Stimulated activated CD4-positive, alpha-beta T cell treated with anti-CD3 and anti-CD28 coated beads, Interleukin-1b, Interleukin-23, amount 100 ng/mL, for 48 hours (primary cell): Measurements from ENCODE around the gene KCNJ15.
A peak's percentile ranks its signal among the peaks of the same experiment; 100 is the strongest.

Source experiments
- DNase-seq: peaks from one replicate; pipeline ENCODE4 v3.0.0-alpha.2; 2020

The KCNJ15 gene

DNA sequence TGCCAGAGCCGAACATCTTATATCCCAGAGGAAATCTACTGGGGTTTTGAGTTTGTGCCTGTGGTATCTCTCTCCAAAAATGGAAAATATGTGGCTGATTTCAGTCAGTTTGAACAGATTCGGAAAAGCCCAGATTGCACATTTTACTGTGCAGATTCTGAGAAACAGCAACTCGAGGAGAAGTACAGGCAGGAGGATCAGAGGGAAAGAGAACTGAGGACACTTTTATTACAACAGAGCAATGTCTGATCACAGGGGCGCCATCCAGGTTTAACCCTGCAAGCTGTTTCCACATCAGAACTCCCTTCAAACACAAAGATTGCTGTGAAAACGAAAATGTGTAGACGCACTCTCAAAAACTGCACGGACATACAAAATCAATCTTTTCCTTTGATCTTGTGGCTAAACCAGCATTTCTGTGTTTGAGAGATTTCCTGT, 43.4 kb downstream of the KCNJ15 start:
- DNase-seq: no peak

DNA sequence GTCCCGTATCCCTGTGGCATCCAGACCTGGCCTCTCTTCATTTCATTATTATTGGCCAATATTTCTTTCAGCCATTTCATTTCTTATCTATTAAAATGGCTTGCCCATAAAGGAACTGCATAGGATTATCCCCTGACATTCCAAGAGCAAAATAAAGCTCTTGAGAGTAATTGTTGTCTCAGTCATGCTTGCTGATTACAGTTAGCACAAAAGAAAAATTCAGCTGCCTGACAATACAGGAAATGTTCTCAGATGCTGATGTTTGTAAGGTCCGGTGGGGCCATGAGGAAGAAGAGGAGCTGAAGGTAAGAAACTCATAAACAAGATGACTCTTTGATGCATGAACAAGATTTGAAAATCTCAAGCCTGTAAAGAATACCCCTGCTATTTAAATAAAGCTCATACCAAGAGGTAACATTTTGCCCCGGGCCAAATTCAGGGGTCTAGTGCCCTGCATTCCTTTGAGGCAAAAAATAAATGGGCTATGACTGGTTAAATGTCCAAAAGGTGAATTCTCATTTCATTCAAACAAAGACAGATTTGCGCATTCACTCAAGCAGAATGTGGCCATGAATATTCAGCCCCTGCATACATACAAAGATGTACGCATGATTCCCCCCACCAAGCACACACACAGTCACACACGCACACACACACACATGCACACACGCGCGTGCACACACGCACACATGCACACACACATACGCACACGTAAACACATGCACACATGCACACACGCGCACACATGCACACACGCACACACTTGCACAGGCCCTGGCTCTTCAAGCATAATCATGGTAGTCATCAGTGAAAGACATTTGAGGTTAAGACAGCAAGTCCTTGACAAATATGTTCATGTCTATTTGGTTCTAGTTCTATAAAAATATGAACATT, 44.8 kb downstream of the KCNJ15 start:
- no peak for DNase-seq

DNA sequence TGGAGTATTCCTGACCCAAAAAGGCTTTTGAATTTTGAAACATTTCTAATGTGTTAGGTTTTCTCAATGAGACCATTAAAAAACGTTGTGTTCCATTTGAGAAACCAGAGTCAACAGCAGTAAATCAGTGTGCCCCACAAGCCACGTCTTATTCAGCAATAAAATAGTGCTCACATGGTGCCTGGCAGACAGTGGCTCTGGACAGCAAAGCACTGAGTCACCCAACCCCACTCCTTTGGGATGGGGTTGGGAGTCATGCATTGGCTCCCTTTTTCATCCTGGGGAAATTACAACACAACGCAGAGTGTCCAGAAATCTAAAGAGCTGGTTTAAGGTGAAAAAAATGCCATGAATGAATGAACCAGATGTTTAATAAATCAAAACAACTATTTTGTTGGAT, 46.5 kb downstream of the KCNJ15 start:
- DNase-seq: no peak

DNA sequence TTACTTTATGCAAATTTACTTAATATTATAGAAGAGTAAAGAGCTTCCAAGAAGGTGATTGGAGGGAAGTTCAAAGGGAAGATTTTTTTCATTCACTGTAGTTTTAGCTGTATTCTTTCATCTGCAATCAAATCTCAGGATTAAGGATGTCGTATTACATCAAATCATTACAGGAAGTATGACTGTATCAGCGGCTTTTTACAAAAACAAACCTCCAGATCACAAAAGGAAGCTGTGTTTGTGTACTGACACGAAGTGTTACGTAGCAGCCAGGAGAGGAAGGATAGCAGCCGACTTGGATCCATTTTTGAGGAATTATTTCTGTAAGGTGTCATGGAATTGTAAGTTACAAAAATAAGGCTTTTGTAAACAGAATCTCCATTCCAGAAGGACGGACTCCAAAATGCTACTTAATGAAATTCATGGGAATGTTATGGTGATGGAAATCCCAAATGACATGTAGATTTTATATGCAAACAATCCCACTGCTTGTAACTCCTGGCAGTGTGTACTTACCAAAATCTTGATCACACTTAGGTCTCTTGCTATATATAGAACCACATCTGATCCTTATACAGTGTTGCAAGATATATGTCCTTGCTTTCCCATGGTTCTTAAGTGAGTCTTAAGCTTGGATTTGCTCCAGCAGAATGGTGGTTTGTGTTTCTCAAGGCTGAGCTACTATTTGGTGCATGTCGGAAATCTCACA, 49.8 kb downstream of the KCNJ15 start:
- DNase-seq: no peak

DNA sequence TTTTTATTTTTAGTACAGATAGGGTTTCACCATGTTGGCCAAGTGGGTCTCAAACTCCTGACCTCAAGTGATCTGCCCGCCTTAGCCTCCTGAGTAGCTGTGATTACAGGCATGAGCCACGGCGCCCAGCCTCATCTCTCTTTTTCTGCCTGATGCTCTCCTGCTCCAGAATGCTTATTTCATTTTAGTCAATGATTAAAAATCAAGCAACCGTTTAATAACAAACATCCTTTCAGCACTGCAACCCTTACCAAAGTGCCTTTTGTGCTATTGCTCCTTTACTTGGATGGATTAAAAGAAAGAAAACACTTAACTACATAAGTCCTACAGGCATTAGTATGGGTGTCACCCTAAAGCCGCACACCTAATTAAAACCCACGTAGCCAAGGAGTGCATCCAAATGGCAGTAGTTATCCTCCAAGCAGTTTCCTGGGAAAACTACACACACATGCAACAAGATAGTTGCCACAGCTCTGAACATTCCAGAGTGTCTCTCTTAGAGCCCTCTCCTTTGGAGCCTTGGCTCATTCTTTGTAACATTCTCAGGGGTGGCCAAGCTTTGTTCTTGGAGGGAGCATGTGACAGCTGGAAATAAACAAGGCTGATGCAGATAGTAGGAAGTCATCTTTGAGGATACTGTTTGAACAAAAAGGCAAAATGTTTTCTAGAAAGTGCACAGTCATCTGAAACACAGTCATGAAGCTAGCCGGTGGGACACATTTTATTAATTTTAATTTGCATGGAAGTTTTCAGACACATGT, 51.2 kb downstream of the KCNJ15 start:
- no peak for DNase-seq

DNA sequence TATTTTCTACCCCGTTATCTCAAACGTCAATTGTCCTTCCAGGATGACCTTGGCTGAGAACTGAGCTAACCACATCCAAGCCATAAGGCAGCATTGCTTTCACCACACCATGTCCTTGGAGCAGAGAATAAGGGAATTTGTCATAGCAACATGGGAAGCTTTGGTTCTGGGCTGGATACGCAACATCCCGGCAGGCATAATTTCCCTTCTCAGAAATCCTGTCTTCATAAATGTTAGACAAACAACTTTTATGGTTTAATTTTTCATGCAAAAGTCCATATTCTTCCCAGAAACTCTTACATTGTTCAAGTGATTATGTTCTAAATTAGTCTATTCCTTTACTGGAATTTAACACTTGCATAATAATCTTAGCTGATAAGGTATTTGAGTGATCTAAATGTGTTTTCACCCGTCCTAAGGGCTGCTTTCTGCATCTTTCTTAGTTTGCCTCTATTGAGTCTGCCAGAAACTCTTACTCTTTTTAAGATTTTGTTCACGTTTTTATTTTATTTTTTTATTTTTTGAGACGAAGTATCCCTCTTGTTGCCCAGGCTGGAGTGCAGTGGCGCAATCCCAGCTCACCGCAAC, 51.8 kb downstream of the KCNJ15 start:
- DNase-seq: no peak

DNA sequence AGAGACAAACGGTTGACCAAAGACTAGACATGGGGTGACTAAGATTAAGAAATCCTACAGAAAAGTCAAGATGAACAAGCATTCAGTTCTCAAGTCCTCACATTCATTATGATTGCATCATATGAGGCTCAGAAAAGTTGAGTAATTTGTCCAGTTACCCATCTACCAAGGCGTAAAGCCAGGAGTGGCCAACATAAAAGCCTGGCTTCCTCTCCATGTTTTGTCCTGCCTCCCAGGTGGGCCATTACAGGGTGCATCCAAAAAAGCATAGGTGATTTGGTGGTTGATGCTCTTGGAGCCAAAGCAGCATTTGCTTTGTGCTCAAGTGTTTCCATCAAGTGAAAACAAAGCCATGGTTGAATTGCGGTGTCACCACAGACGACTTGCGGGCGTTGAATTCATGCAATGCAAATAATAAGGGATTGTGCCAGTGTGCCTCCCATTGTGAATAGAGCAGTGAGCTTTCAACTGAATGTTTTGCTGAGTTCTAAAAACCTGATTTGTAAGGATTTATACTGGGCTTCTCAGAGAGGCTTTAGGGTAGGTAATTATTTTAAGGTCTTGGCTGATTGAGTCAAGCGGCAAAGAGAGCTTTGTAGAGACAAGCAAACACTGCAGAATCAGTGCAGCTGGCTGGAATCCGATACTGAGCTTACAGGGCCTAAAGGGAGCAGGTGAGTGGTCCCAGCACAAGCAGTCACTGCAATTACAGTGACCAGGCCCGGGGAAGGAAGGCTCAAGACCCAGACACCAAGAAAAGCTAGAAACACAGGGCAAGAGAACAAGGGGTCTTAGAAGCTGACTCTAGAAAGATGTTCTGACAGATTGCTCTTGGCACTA, 54.1 kb downstream of the KCNJ15 start:
- no peak for DNase-seq

DNA sequence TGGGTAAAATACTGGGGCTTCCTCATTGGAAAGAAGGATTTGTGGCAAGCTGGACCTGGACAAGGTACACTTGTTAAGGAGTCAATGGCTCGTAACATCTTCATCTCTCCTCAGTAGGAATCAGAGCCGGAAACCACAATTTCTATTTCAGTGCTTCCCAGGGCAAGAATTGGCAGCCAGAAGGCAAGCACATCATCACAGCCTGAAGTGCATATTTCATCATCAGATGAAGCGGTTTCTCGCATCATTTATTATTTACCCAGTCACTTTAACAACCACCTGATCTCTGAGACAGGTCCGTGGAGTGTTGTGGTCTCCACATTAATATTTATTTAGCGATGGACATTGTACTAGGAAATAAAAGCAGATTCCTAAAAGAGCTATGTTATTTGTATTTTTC, 55.0 kb downstream of the KCNJ15 start:
- DNase-seq: no peak

DNA sequence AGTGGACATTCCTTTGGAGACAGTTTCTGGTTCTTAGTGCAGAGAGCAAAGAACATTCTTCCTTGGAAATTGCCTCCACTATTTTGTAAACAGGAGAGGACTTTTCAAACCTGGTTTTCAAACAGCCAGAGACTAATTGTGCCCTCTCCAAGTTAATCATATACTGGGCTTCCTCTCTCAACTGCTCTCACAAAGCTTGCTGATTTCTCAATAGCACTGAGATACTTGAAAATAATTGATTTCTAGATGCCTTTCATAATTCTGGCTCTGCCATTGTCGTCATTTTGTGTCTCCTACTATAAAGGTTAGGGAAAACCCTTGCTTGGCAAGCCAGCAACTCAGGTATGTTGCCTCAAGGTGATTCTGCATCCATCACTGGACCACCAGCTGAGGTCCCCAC, 56.0 kb downstream of the KCNJ15 start:
- no peak for DNase-seq

DNA sequence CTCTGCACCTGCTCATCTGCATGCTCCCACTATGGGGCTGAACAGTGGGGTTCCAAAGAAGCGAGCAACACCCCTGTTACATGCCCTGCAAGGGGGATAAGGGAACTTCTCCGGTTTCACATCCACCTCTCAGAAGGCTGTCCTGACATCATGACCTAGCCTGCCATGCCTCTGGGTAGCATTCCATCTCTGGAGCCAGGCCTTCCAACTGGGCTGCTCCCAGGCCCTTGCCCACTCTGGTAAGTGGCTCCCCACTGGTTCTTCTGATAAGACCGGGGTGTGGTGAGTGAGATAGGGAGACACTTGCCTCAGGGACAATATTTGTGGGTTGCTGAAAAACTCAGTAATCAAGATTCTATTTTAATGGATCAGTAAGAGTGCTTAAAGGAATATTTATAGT, 57.8 kb downstream of the KCNJ15 start:
- DNase-seq: no peak

DNA sequence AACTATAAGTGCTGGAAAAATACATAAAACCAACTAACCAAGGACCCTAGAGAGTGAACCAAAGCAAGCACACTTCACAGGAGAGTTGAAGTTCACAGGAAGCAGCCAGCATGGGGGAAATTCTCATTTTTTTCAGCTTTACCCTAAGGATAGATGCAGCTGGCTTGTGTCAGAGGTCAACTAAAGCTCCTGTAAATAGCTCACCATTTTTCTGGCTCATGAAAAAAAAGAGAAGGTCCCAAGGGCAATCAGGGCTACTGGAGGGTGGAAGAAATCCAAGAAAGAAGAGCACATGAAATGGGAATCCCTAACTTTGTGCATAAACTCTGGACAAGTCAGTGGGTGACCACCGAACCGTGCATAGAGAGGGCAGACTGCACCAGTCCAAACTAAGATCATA, 58.3 kb downstream of the KCNJ15 start:
- no peak for DNase-seq

DNA sequence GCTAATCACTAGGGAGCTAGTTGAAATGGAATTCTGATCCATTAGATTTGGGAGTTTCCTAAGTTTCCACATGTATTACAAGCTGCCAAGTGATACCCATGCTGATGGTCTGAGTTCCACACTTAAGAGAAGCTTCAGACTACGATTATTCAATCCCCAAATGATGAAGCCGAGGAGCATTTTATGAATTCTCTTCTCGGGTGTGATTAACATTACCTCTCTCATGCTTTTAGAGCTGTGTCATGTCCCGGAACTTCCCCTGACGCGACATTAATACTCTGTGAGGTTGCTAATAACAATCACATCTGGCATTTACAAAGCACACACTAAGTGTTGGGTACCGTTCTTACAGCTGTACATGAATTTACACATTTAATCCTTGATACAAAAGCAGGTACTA, 63.0 kb downstream of the KCNJ15 start:
- DNase-seq: no peak

DNA sequence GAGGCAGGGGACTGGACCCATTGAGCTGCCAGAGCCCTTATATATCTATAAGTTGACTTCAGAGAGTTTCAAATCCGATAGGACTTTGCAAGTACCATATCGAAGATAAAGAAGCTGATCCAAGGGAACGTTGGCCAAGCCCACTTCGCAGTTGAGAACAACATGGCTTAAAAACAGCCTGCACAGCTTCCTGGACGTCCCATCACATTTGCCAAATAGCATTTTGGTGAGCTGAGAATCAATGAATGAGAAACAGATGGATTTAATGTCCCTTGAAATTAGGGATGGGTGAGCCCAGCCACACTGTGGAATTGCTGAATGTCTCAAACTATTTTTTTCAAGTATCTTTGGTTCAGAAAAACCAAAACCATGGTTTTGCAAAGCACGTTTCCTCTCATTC, 64.8 kb downstream of the KCNJ15 start:
- DNase-seq: no peak

DNA sequence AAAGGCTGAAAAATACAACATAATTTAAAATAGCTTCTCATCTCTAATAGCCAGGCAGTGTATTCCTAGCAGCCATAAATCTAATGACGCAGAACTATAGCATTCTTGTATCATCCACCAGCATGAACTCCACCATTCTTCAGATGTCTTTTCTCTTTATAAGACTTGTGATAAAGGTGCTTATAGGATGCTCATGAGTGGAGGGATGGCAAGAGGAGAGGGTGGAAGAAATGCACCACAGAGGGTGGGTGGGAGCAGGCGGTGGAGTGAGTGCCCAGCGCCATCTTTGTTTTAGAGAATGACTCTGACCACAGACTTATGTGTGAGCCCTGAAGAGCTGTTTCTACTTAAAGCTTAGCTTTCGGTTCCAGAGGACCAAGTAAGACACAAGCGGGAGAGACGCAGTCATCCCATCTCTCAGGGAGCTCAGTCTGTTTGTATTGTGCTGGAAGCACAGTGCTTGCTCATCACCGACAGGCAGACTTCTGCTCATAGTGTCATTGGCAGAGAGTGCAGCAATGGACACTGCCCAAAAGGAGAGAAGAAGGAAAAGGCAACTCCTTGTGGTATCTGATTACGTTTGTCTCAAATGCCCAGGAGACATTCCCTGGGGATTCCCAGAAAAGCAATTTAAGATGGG, 65.6 kb downstream of the KCNJ15 start:
- no peak for DNase-seq

DNA sequence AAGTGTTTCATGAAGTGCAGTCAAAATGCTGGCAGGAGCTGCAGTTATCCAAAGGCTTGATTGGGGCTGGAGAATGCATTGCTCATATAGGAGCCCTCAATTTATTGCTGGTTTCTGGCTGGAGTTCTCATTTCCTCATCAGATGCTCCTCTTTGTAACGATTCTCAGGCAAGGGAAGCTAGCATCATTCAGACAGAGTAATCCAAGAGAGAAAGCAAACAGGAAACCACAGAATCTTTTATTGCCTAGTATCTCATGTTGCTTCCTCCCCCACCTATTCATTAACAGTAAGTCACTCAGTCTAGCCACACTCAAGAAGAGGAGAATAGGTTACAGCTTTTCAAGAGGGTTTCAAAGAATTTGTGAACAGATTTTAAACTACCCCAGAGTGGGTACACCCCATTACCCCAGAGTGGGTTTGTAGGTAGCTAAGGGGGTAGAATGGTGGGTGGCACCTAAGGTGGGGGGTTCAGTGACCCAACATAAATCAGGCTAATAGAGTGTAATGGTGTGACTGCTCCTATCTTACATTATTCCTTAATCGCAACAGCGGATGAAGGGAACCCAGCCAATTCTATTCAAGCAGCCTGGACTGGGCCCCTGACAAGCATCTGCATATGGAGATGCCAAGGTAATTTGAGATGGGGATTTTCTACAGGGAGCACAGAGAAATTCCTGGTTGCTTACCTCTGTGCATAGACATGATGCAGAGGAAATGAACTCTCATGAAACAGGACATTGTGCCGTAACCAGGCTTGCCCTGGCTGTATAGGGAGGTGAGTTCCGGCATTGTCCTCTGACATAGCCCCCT, 67.1 kb downstream of the KCNJ15 start:
- DNase-seq: no peak

DNA sequence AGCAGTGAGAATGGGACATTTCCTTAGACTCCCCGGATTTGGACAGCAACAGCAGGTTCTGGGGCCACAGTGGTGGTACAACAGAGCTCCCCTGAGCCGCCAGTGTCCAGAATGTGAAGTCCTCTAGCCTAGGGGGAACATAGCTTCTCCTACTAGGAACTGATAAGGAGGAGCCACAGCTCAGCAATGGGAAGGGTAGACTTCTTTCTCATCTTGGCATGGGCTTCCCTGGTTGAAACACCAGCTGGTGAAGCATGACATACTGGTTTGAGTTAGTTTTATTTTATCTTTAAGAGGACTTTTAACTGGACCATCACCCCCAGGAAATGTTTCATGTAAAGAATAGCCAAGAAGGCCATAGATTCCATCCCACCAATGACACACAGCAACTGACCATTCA, 68.4 kb downstream of the KCNJ15 start:
- no peak for DNase-seq

DNA sequence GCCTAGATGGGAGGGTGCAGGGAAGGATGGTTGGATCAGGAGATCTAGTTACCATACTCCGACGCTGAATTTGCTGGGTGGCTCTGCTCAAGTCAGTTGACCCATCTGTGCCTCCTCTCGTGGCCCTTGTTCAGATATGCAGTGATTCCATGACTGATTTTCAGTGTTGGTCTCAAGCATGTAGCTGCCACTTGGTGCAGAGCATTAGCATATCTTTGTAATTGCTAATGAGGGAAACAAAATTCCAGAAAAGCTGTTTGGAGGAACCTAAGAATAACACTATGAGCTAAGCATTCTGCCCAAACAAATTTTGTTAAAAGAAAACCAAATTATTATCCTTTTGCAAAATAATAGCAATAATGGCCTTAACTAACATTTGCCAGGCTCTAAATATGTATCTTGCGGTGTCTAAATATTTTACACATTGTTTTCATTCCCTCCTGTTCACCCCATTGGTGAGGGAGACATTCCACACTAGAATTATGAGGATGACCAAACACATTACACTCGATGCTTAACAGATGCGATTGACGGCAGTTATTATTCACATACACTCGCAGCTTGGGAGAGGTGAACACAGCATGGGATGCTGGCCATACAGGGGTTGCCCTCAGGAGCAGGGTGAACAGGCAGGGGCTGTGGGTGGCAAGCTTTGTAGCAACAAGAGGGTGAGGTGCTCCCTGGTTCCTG, 69.1 kb downstream of the KCNJ15 start:
- DNase-seq: no peak

DNA sequence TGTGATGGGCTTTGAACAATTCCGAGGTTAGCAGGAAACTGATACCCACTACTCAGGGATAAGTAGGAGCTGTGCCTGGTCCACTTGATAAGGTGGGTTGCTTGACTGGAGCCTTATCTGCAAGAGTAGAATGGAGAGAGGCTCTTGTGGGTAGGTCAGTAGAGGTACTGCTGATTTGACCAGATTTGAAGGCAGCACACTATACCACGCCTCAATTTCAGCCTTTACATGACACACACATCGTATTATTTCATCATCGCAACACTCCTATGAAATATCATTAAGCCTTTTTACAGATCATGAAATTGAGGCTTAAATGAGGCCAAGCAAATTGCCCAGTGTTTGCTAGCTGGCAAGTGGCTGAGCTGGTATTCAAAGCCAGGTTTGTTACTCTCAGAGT, 69.6 kb downstream of the KCNJ15 start:
- no peak for DNase-seq

DNA sequence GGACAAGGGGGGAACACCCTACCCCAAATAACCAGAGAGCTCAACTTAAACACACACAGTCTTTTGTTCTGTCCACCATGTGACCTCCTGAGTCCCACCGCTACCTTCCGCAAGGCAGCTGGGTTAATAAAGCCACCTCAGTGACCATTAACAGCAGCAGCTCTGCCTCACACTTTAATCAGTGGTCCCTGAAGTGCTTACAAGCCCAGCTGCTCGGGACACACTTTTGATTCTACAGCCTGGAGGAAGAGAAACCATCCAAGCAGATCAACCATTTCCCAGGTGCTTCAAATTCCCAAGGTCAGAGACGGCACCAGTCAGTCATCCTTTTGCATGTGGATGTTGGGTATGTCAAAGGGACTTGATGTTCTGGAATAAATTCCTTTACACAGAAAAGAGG, 70.1 kb downstream of the KCNJ15 start:
- DNase-seq: no peak

DNA sequence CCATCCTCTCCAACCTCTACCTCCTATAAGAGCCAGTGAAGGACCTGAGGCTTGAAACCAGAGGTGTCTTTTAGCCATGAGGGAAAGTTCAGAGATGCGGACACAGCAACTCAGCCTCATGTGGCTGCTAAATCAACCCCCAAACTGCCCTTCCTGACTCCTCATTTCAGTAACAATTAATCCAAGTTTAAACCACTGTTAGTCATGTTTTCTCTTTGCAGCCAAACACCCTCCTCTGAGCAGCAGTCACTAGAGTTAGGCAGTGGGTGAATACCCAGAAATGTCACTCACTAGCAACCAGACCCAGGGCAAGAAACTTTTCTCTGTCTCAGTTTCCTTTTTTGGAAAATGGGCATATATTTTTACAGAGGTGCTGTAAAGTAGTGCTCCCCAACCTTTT, 71.2 kb downstream of the KCNJ15 start:
- peak; percentile 8 for DNase-seq
